Anterior cingulate cortex (tissue), 58 donors: ENCODE results near the gene HLA-A.
A peak's percentile ranks its signal among the peaks of the same experiment; 100 is the strongest.

Experiments used
- DNase-seq, 58 donors: peaks; one replicate each; lab custom pipeline; 2025; lab: John Stamatoyannopoulos, UW

Gene HLA-A

GRCh38 chr6:29942275-29943052, at the start of gene HLA-A:
Gene HLA-A (plus strand): TSS chr6:29942532. CDS start chr6:29942554, 22 bp downstream.
- DNase-seq: peak; percentile 19 to 94 (median 82)

GRCh38 chr6:29892696-29893095, 49.6 kb upstream of the HLA-A start:
- DNase-seq: no peak

GRCh38 chr6:29899281-29899680, 43.1 kb upstream of the HLA-A start:
- DNase-seq: no peak

- DNase-seq: no peak
These were observed 37.0 kb upstream of the HLA-A start for GRCh38 chr6:29905286-29905685.

GRCh38 chr6:29907637-29908340, 34.5 kb upstream of the HLA-A start:
- DNase-seq: no peak

GRCh38 chr6:29908341-29908662, 34.0 kb upstream of the HLA-A start:
- DNase-seq: no peak

GRCh38 chr6:29908710-29909109, 33.6 kb upstream of the HLA-A start:
- no peak for DNase-seq

GRCh38 chr6:29909985-29910384, 32.3 kb upstream of the HLA-A start:
- DNase-seq: no peak

GRCh38 chr6:29912840-29913239, 29.5 kb upstream of the HLA-A start:
- DNase-seq: no peak

- no peak for DNase-seq
These were observed 25.6 kb upstream of the HLA-A start for GRCh38 chr6:29916741-29917140.

GRCh38 chr6:29917857-29918256, 24.5 kb upstream of the HLA-A start:
- no peak for DNase-seq

- no peak for DNase-seq
These were observed 22.6 kb upstream of the HLA-A start for GRCh38 chr6:29919506-29920445.

- DNase-seq: no peak
These were observed 18.0 kb upstream of the HLA-A start for GRCh38 chr6:29924287-29924686.

GRCh38 chr6:29924731-29925130, 17.6 kb upstream of the HLA-A start:
- DNase-seq: no peak

GRCh38 chr6:29925321-29925720, 17.0 kb upstream of the HLA-A start:
- no peak for DNase-seq

GRCh38 chr6:29925727-29926412, 16.5 kb upstream of the HLA-A start:
- DNase-seq: no peak

GRCh38 chr6:29926413-29927274, 15.7 kb upstream of the HLA-A start:
- peak in 37 of 58 donors; percentile 6 to 70 (median 31) for DNase-seq

GRCh38 chr6:29927275-29927569, 15.1 kb upstream of the HLA-A start:
- no peak for DNase-seq

GRCh38 chr6:29927841-29928388, 14.4 kb upstream of the HLA-A start:
- DNase-seq: no peak
